Measurements from ENCODE around the gene SHISA6.

The SHISA6 gene

GRCh38 chr17:11545696-11546095 is 304.7 kb downstream of the SHISA6 start:
- no peak for DNase-seq

GRCh38 chr17:11547853-11548252 is 306.8 kb downstream of the SHISA6 start:
- DNase-seq = no peak

GRCh38 chr17:11548398-11548797 is 307.4 kb downstream of the SHISA6 start:
- DNase-seq = no peak

GRCh38 chr17:11550431-11550830 is 309.4 kb downstream of the SHISA6 start:
- DNase-seq = no peak

- no peak for DNase-seq
These were observed 310.4 kb downstream of the SHISA6 start for GRCh38 chr17:11551442-11551841.

GRCh38 chr17:11553135-11553534 is 312.1 kb downstream of the SHISA6 start:
- no peak for DNase-seq

- no peak for DNase-seq
These were observed 313.0 kb downstream of the SHISA6 start for GRCh38 chr17:11554042-11554441.

- no peak for DNase-seq
These were observed 313.5 kb downstream of the SHISA6 start for GRCh38 chr17:11554542-11554941.

GRCh38 chr17:11555530-11555929 is 314.5 kb downstream of the SHISA6 start:
- DNase-seq = no peak

- no peak for DNase-seq
These were observed 316.9 kb downstream of the SHISA6 start for GRCh38 chr17:11557727-11558452.

GRCh38 chr17:11558681-11559234 is 317.7 kb downstream of the SHISA6 start:
- no peak for DNase-seq

- no peak for DNase-seq
These were observed 318.6 kb downstream of the SHISA6 start for GRCh38 chr17:11559601-11560000.

GRCh38 chr17:11561281-11561680 is 320.3 kb downstream of the SHISA6 start:
- no peak for DNase-seq

- no peak for DNase-seq
These were observed 320.7 kb downstream of the SHISA6 start for GRCh38 chr17:11561702-11562101.

GRCh38 chr17:11564589-11565380 is 323.8 kb downstream of the SHISA6 start:
- no peak for DNase-seq

- no peak for DNase-seq
These were observed 324.6 kb downstream of the SHISA6 start for GRCh38 chr17:11565591-11565990.

GRCh38 chr17:11578998-11579397 is 338.0 kb downstream of the SHISA6 start:
- DNase-seq = no peak

GRCh38 chr17:11580677-11581076 is 339.7 kb downstream of the SHISA6 start:
- DNase-seq = no peak

GRCh38 chr17:11582217-11582616 is 341.2 kb downstream of the SHISA6 start:
- DNase-seq = no peak

GRCh38 chr17:11583306-11583992 is 342.4 kb downstream of the SHISA6 start:
- DNase-seq = no peak

GRCh38 chr17:11589716-11590115 is 348.7 kb downstream of the SHISA6 start:
- no peak for DNase-seq

- DNase-seq = peak; percentile 48 to 67
These were observed 357.5 kb downstream of the SHISA6 start, which contains the start of gene DNAH9 for GRCh38 chr17:11598274-11599221. TSS of gene DNAH9 (plus strand) at chr17:11598470. CDS start at chr17:11598499, 29 bp downstream.
